ENCODE measurements around the gene SPTB.

SPTB gene

GRCh38 chr14:64725879-64726584, 153.7 kb downstream of the SPTB start:
- Mint-ChIP-seq H3K4me1 (ENCODE audit: low read depth) (peaks cover 44% of the 10 kb centered on the region), H3K27me3 (ENCODE audit: low read depth) (peaks cover 6% of the 10 kb centered on the region), H3K36me3 (ENCODE audit: low read depth) (peaks cover 9% of the 10 kb centered on the region), H3K27ac (no peak overlapping the region), H3K4me3 (no peak overlapping the region), H3K9me3 (no peaks in the 10 kb centered on the region)
- DNase-seq (ENCODE audit: low spot score): no peak

- Mint-ChIP-seq H3K4me3 (no peak overlapping the region), H3K4me1 (ENCODE audit: low read depth) (peaks cover 48% of the 10 kb centered on the region), H3K36me3 (ENCODE audit: low read depth) (peaks cover 13% of the 10 kb centered on the region), H3K9me3 (no peaks in the 10 kb centered on the region), H3K27ac (no peak overlapping the region), H3K27me3 (ENCODE audit: low read depth) (peaks cover 6% of the 10 kb centered on the region)
- no peak for DNase-seq (ENCODE audit: low spot score)
Observed at GRCh38 chr14:64725261-64725815, 154.4 kb downstream of the SPTB start.

- no peaks in the 10 kb centered on the region for H3K9me3 Mint-ChIP-seq
- H3K4me3 Mint-ChIP-seq: peak overlapping the region; percentile 65
- H3K27me3 Mint-ChIP-seq (ENCODE audit: low read depth): peaks cover 6% of the 10 kb centered on the region
- no peak overlapping the region for H3K27ac Mint-ChIP-seq
- DNase-seq (ENCODE audit: low spot score): no peak
- H3K36me3 Mint-ChIP-seq (ENCODE audit: low read depth): peaks cover 19% of the 10 kb centered on the region
- H3K4me1 Mint-ChIP-seq (ENCODE audit: low read depth): peaks cover 50% of the 10 kb centered on the region
Observed at GRCh38 chr14:64724578-64724930, 155.2 kb downstream of the SPTB start.

GRCh38 chr14:64723691-64724577, 155.8 kb downstream of the SPTB start:
- peak overlapping the region; percentile 80 for H3K27ac Mint-ChIP-seq
- H3K4me1 Mint-ChIP-seq (ENCODE audit: low read depth): peaks cover 48% of the 10 kb centered on the region
- H3K36me3 Mint-ChIP-seq (ENCODE audit: low read depth): peaks cover 19% of the 10 kb centered on the region
- H3K4me3 Mint-ChIP-seq: peak overlapping the region; percentile 65
- DNase-seq (ENCODE audit: low spot score): no peak
- peaks cover 6% of the 10 kb centered on the region for H3K27me3 Mint-ChIP-seq (ENCODE audit: low read depth)
- H3K9me3 Mint-ChIP-seq: no peaks in the 10 kb centered on the region

- Mint-ChIP-seq H3K4me3 (peak overlapping the region; percentile 76), H3K9me3 (no peaks in the 10 kb centered on the region), H3K27ac (peak overlapping the region; percentile 80), H3K36me3 (ENCODE audit: low read depth) (peaks cover 19% of the 10 kb centered on the region), H3K27me3 (ENCODE audit: low read depth) (peaks cover 6% of the 10 kb centered on the region), H3K4me1 (ENCODE audit: low read depth) (peaks cover 50% of the 10 kb centered on the region)
- DNase-seq (ENCODE audit: low spot score): no peak
Observed at GRCh38 chr14:64722842-64723447, 156.8 kb downstream of the SPTB start.

- peaks cover 56% of the 10 kb centered on the region for H3K4me1 Mint-ChIP-seq (ENCODE audit: low read depth)
- peak overlapping the region; percentile 43 for H3K27ac Mint-ChIP-seq
- DNase-seq (ENCODE audit: low spot score): no peak
- H3K27me3 Mint-ChIP-seq (ENCODE audit: low read depth): peaks cover 6% of the 10 kb centered on the region
- peak overlapping the region; percentile 35 for H3K4me3 Mint-ChIP-seq
- peaks cover 19% of the 10 kb centered on the region for H3K36me3 Mint-ChIP-seq (ENCODE audit: low read depth)
- no peaks in the 10 kb centered on the region for H3K9me3 Mint-ChIP-seq
Observed at GRCh38 chr14:64721899-64722298, 157.8 kb downstream of the SPTB start.

GRCh38 chr14:64721391-64721791, 158.3 kb downstream of the SPTB start:
- H3K27ac Mint-ChIP-seq: no peak overlapping the region
- no peaks in the 10 kb centered on the region for H3K9me3 Mint-ChIP-seq
- H3K4me3 Mint-ChIP-seq: no peak overlapping the region
- no peak for DNase-seq (ENCODE audit: low spot score)
- H3K4me1 Mint-ChIP-seq (ENCODE audit: low read depth): peaks cover 61% of the 10 kb centered on the region
- H3K27me3 Mint-ChIP-seq (ENCODE audit: low read depth): peaks cover 6% of the 10 kb centered on the region
- peaks cover 19% of the 10 kb centered on the region for H3K36me3 Mint-ChIP-seq (ENCODE audit: low read depth)

- no peak for DNase-seq (ENCODE audit: low spot score)
- H3K27ac Mint-ChIP-seq: peak overlapping the region; percentile 14
- H3K4me3 Mint-ChIP-seq: no peak overlapping the region
- peaks cover 3% of the 10 kb centered on the region for H3K27me3 Mint-ChIP-seq (ENCODE audit: low read depth)
- H3K4me1 Mint-ChIP-seq (ENCODE audit: low read depth): peaks cover 58% of the 10 kb centered on the region
- peaks cover 21% of the 10 kb centered on the region for H3K36me3 Mint-ChIP-seq (ENCODE audit: low read depth)
- H3K9me3 Mint-ChIP-seq: no peaks in the 10 kb centered on the region
Observed at GRCh38 chr14:64720131-64720576, 159.6 kb downstream of the SPTB start.

GRCh38 chr14:64719601-64720000, 160.1 kb downstream of the SPTB start:
- Mint-ChIP-seq H3K4me1 (ENCODE audit: low read depth) (peaks cover 56% of the 10 kb centered on the region), H3K9me3 (peaks cover 1% of the 10 kb centered on the region), H3K4me3 (no peak overlapping the region), H3K36me3 (ENCODE audit: low read depth) (peaks cover 21% of the 10 kb centered on the region), H3K27me3 (ENCODE audit: low read depth) (peaks cover 1% of the 10 kb centered on the region), H3K27ac (no peak overlapping the region)
- DNase-seq (ENCODE audit: low spot score): no peak

GRCh38 chr14:64718762-64719161, 160.9 kb downstream of the SPTB start:
- Mint-ChIP-seq H3K9me3 (peaks cover 10% of the 10 kb centered on the region), H3K36me3 (ENCODE audit: low read depth) (peaks cover 22% of the 10 kb centered on the region), H3K27ac (no peak overlapping the region)

GRCh38 chr14:64717870-64718269, 161.8 kb downstream of the SPTB start:
- H3K27me3 Mint-ChIP-seq (ENCODE audit: low read depth): peaks cover 12% of the 10 kb centered on the region
- peaks cover 19% of the 10 kb centered on the region for H3K9me3 Mint-ChIP-seq
- peaks cover 21% of the 10 kb centered on the region for H3K36me3 Mint-ChIP-seq (ENCODE audit: low read depth)
- DNase-seq (ENCODE audit: low spot score): no peak
- H3K27ac Mint-ChIP-seq: no peak overlapping the region
- H3K4me1 Mint-ChIP-seq (ENCODE audit: low read depth): peaks cover 45% of the 10 kb centered on the region
- H3K4me3 Mint-ChIP-seq: no peak overlapping the region

More at GRCh38 chr14:64718762-64719161, 160.9 kb downstream of the SPTB start:
- DNase-seq (ENCODE audit: low spot score): no peak
- H3K27me3 Mint-ChIP-seq (ENCODE audit: low read depth): peaks cover 4% of the 10 kb centered on the region
- H3K4me1 Mint-ChIP-seq (ENCODE audit: low read depth): peaks cover 53% of the 10 kb centered on the region
- H3K4me3 Mint-ChIP-seq: no peak overlapping the region

GRCh38 chr14:64715628-64716412, 163.9 kb downstream of the SPTB start:
- Mint-ChIP-seq H3K4me3 (no peak overlapping the region), H3K9me3 (peaks cover 30% of the 10 kb centered on the region), H3K4me1 (ENCODE audit: low read depth) (peaks cover 30% of the 10 kb centered on the region), H3K36me3 (ENCODE audit: low read depth) (peaks cover 29% of the 10 kb centered on the region), H3K27ac (no peak overlapping the region), H3K27me3 (ENCODE audit: low read depth) (peaks cover 27% of the 10 kb centered on the region)
- DNase-seq (ENCODE audit: low spot score): no peak

GRCh38 chr14:64715146-64715627, 164.5 kb downstream of the SPTB start:
- peaks cover 30% of the 10 kb centered on the region for H3K27me3 Mint-ChIP-seq (ENCODE audit: low read depth)
- peaks cover 30% of the 10 kb centered on the region for H3K9me3 Mint-ChIP-seq
- peaks cover 29% of the 10 kb centered on the region for H3K36me3 Mint-ChIP-seq (ENCODE audit: low read depth)
- H3K4me1 Mint-ChIP-seq (ENCODE audit: low read depth): peaks cover 25% of the 10 kb centered on the region
- H3K4me3 Mint-ChIP-seq: no peak overlapping the region
- no peak for DNase-seq (ENCODE audit: low spot score)
- no peak overlapping the region for H3K27ac Mint-ChIP-seq

Data from T-helper 2 cell treated with Interferon-gamma antibody and Interleukin-4, amounts not matched to agents 5 μg/mL and 100 μg/mL, for 36 hours (primary cell).